MG63 (cell line): ENCODE results near the gene PSMG3. TPM values are rescaled to one million over a fixed set of nuclear protein-coding genes. Genes with fewer than 3 reads are reported as not detected.

Source experiments
- DNase-seq: peaks from one replicate; pipeline ENCODE4 v3.0.0-alpha.2; 2020
- H3K27me3 ChIP-seq: fragments of 250-450 bp; sonication (Bioruptor Pico); 2 replicates; pipeline ENCODE4 v1.5.1; 2020; ENCODE audit warnings: mild to moderate bottlenecking, moderate library complexity
- H3K36me3 ChIP-seq: fragments of 250-450 bp; sonication (Bioruptor Pico); 2 replicates; pipeline ENCODE4 v1.5.1; 2020; ENCODE audit warnings: mild to moderate bottlenecking, moderate library complexity
- H3K4me3 ChIP-seq: fragments of 250-450 bp; sonication (Bioruptor Pico); 2 replicates; pipeline ENCODE4 v1.5.1; 2020; ENCODE audit warnings: mild to moderate bottlenecking, moderate library complexity
- H3K9me3 ChIP-seq: fragments of 250-450 bp; sonication (Bioruptor Pico); 2 replicates; pipeline ENCODE4 v1.5.1; 2020; ENCODE audit warnings: mild to moderate bottlenecking, moderate library complexity
- total RNA-seq: library from RNA; depleted of rRNA; stranded (reverse); fragments of >200 nt; shearing (Covaris generic); gene quantifications from 2 replicates; pipeline ENCODE4 v1.2.3, GENCODE V29; 2014; ENCODE audit warnings: low replicate concordance

Gene PSMG3
- total RNA-seq, 1 experiment from 2014 or later: 95.1 TPM

GRCh38 chr7:1555046-1555812, 14.6 kb downstream of the PSMG3 start:
- Histone ChIP-seq H3K4me3 (no peak overlapping the region), H3K27me3 (no peaks in the 10 kb centered on the region), H3K9me3 (no peaks in the 10 kb centered on the region), H3K36me3 (no peaks in the 10 kb centered on the region)
- DNase-seq: peak; percentile 48

- Histone ChIP-seq H3K36me3 (no peaks in the 10 kb centered on the region), H3K27me3 (no peaks in the 10 kb centered on the region), H3K9me3 (no peaks in the 10 kb centered on the region), H3K4me3 (no peak overlapping the region)
- no peak for DNase-seq
These were observed 15.3 kb downstream of the PSMG3 start for GRCh38 chr7:1554333-1555045.

- H3K36me3 ChIP-seq: no peaks in the 10 kb centered on the region
- no peak for DNase-seq
- no peaks in the 10 kb centered on the region for H3K27me3 ChIP-seq
- no peaks in the 10 kb centered on the region for H3K9me3 ChIP-seq
- no peak overlapping the region for H3K4me3 ChIP-seq
These were observed 16.2 kb downstream of the PSMG3 start for GRCh38 chr7:1553512-1554210.

GRCh38 chr7:1552200-1552599, 17.6 kb downstream of the PSMG3 start:
- Histone ChIP-seq H3K9me3 (no peaks in the 10 kb centered on the region), H3K27me3 (no peaks in the 10 kb centered on the region), H3K36me3 (no peaks in the 10 kb centered on the region), H3K4me3 (no peak overlapping the region)
- no peak for DNase-seq

GRCh38 chr7:1550846-1551155, 19.0 kb downstream of the PSMG3 start:
- no peaks in the 10 kb centered on the region for H3K9me3 ChIP-seq
- H3K4me3 ChIP-seq: no peak overlapping the region
- no peak for DNase-seq
- no peaks in the 10 kb centered on the region for H3K27me3 ChIP-seq
- no peaks in the 10 kb centered on the region for H3K36me3 ChIP-seq

- Histone ChIP-seq H3K4me3 (no peak overlapping the region), H3K9me3 (no peaks in the 10 kb centered on the region), H3K36me3 (no peaks in the 10 kb centered on the region), H3K27me3 (no peaks in the 10 kb centered on the region)
- DNase-seq: no peak
These were observed 19.6 kb downstream of the PSMG3 start for GRCh38 chr7:1550005-1550845.

- Histone ChIP-seq H3K4me3 (no peak overlapping the region), H3K36me3 (peaks cover under 1% of the 10 kb centered on the region), H3K27me3 (no peaks in the 10 kb centered on the region), H3K9me3 (no peaks in the 10 kb centered on the region)
- no peak for DNase-seq
These were observed 20.4 kb downstream of the PSMG3 start for GRCh38 chr7:1549357-1550004.

- Histone ChIP-seq H3K9me3 (no peaks in the 10 kb centered on the region), H3K27me3 (no peaks in the 10 kb centered on the region), H3K36me3 (peaks cover 3% of the 10 kb centered on the region), H3K4me3 (no peak overlapping the region)
- DNase-seq: no peak
These were observed 20.9 kb downstream of the PSMG3 start for GRCh38 chr7:1548944-1549343.

- no peaks in the 10 kb centered on the region for H3K27me3 ChIP-seq
- H3K36me3 ChIP-seq: peaks cover 3% of the 10 kb centered on the region
- H3K9me3 ChIP-seq: no peaks in the 10 kb centered on the region
- H3K4me3 ChIP-seq: no peak overlapping the region
- DNase-seq: no peak
These were observed 21.4 kb downstream of the PSMG3 start for GRCh38 chr7:1548438-1548831.

- Histone ChIP-seq H3K9me3 (no peaks in the 10 kb centered on the region), H3K36me3 (peaks cover 3% of the 10 kb centered on the region), H3K27me3 (no peaks in the 10 kb centered on the region), H3K4me3 (no peak overlapping the region)
- DNase-seq: no peak
These were observed 21.9 kb downstream of the PSMG3 start for GRCh38 chr7:1547777-1548437.

GRCh38 chr7:1546909-1547776, 22.7 kb downstream of the PSMG3 start:
- H3K36me3 ChIP-seq: peaks cover 3% of the 10 kb centered on the region
- H3K27me3 ChIP-seq: no peaks in the 10 kb centered on the region
- no peak for DNase-seq
- H3K9me3 ChIP-seq: no peaks in the 10 kb centered on the region
- H3K4me3 ChIP-seq: no peak overlapping the region

GRCh38 chr7:1546274-1546908, 23.4 kb downstream of the PSMG3 start:
- Histone ChIP-seq H3K27me3 (no peaks in the 10 kb centered on the region), H3K9me3 (no peaks in the 10 kb centered on the region), H3K4me3 (no peak overlapping the region), H3K36me3 (peaks cover 3% of the 10 kb centered on the region)
- DNase-seq: no peak

GRCh38 chr7:1545417-1546246, 24.2 kb downstream of the PSMG3 start:
- no peak for DNase-seq
- Histone ChIP-seq H3K9me3 (no peaks in the 10 kb centered on the region), H3K27me3 (no peaks in the 10 kb centered on the region), H3K4me3 (no peak overlapping the region), H3K36me3 (peaks cover 3% of the 10 kb centered on the region)

- H3K36me3 ChIP-seq: peaks cover 4% of the 10 kb centered on the region
These were observed 24.9 kb downstream of the PSMG3 start for GRCh38 chr7:1544896-1545416.

More at GRCh38 chr7:1544896-1545416, 24.9 kb downstream of the PSMG3 start:
- H3K9me3 ChIP-seq: no peaks in the 10 kb centered on the region
- no peak overlapping the region for H3K4me3 ChIP-seq
- H3K27me3 ChIP-seq: no peaks in the 10 kb centered on the region
- no peak for DNase-seq
